GM23248 (cell line): ENCODE data around the gene NFKBIE.

ENCODE experiments used
- EZH2 ChIP-seq: fragments of 200-600 bp; sonication (generic); IDR thresholded peaks from 2 replicates; pipeline ENCODE4 v1.6.1; 2018; ENCODE audit warnings: antibody characterized with exemption, mild to moderate bottlenecking; ENCODE audit not compliant: insufficient read depth, poor library complexity, severe bottlenecking
- EZH2phosphoT487 ChIP-seq: fragments of 200-600 bp; sonication (generic); IDR thresholded peaks from 2 replicates; pipeline ENCODE4 v1.6.1; 2018; ENCODE audit warnings: antibody characterized with exemption, moderate library complexity, mild to moderate bottlenecking, low read depth; ENCODE audit not compliant: insufficient read depth

DNA sequence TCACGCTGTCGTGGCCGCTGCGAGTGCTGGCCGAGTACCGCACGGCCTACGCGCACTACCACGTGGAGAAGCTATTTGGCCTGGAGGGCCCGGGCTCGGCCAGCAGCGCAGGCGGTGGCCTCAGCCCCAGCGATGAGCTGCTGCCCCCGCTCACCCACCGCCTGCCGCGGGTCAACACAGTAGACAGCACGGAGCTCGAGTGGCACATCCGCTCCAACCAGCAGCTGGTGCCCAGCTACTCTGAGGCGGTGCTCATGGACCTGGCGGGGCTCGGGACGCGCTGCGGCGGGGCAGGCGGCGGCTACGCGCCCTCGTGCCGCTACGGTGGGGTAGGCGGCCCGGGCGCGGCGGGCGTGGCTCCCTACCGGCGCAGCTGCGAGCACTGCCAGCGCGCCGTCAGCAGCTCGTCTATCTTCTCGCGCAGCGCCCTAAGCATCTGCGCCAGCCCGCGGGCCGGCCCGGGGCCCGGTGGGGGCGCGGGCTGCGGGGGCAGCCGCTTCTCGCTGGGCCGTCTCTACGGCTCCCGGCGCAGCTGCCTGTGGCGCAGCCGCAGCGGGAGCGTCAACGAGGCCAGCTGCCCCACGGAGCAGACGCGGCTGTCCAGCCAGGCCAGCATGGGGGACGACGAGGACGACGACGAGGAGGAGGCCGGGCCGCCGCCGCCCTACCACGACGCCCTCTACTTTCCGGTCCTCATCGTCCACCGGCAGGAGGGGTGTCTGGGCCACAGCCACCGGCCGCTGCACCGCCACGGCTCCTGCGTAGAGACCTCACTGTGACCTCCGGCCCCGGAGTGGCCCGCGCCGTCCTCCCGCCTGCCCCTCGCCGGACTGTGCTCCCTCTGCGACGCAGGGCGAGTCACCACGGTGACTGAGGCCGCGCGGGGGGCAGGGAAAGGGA, 10.6 kb upstream of the NFKBIE start:
- TF ChIP-seq EZH2 (no peak), EZH2phosphoT487 (no peak)
